GM19240 (cell line): ENCODE data around the gene SGIP1.

ENCODE experiments used
- DNase-seq: peaks from one replicate; pipeline ENCODE4 v3.0.0; 2011; ENCODE audit warnings: low spot score; ENCODE audit not compliant: insufficient read length

The SGIP1 gene

DNA sequence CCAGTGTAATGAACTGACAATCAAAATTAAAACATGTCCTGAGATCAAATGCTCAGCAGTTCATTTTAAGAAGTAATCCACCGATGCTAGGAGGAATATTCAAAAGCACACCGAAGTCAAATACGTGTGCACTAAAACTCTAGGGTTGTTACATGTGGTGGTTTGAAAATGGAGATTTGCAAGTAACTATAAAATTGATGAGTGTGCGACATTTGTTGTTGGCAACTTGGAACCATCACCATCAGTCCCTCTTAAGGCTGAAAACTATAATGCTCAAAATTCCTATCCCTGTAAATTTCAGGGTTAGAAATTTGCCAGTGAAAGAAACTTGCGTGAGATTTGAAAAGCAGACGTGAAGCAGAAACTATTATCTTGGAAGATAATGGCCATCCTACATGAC lies 13.3 kb upstream of the SGIP1 start:
- no peak for DNase-seq

DNA sequence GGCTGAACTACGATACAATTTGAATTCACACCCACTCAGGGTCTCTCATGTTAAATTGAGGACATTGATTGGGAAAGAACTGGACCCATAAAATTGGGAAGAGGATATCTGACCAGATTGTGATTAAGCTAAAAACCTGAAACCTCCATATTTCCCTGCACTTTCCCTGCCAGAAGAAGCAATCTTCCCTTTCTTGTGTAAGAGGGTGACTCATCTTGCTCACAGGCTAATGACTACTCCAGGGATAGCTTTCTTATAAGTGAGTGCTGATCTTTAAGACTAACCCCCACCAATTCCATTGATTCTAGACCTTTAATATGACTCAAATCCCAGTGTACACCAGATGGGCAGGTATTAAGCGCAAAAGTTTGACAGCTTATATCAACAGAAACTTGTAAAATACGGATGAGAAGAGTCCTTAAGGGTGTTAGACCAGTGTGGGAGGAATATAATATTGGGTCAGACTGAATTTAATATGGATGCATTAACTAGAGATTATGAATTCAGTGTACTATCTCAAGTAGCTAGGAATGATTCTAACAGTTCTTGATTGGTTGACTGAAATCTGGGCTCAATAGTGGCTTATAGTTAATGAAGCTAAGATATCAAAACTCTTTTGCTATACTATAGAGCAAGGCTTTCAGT lies 12.1 kb upstream of the SGIP1 start:
- no peak for DNase-seq

DNA sequence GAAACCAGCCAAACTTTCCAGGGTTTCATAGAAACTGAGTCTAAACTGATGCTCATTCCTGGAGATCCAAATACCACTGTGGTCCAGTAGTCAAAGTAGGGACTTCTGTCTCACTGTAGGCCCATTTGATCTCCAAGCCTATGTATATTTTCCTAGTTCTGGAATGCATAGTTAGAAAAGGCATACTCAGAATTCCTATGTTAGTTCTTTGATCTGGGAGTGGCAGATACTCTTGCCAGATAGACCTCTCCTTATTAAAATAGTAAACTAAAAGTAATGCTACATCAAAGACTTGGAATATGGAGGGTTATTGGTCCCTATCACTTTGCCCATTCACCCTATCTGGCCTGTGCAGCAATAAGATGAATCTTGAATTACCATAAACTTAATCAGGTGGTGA lies 10.4 kb upstream of the SGIP1 start:
- DNase-seq: no peak

DNA sequence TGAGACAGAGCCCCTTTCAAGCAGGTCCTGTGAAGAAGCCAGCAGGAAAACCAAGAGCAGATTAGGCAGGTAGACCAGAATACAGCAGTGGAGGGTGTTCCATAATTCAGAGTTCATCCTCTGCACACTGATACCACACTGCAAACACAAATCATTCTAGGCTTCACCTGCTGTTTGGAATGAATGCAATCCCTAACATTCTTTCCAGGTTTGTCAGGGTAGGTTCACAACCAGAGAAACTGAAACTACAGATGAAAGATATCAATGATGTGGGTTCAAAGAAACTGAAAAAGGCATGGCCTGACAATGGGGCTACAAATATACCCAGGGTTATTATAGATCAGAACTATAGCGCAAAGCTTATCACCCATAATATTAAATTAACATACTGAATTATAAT lies 8.9 kb upstream of the SGIP1 start:
- DNase-seq: no peak

DNA sequence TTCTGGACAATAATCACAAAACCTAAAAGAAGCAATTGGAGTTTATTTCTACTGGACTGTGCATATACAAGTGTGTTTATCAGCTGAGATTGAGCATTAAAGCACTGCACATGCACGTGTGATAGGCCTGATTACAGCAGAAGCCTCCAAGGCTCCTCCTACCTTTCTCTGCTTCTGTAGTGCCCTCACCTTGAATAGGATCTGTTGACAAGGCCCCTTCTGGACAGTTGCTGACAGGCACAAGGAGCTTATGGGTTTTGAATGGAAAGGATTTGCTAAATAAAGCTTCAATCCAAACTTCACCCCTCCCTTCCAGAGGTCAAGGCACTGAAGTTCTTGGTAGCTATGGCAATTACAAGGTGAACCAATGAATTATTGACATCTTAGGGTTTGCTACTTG lies 7.9 kb upstream of the SGIP1 start:
- DNase-seq: no peak

DNA sequence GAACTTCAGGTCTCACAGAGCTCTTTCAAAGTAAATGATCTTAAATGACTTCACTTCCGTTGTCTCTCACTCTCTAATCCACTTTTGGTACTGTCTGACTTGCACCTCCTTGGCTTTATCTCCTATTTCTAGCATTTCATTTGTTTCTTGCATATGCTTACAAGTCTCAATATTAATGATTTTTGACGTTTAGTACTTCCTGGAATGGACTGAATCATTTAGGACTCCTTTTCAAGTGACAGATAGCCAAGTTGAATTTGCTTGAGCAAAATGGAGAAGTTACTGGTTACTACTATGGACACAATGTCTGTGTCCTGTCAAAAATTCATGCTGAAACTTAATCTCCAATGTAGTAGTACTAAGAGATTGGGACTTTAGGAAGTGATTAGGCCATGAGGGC lies 7.0 kb upstream of the SGIP1 start:
- no peak for DNase-seq

DNA sequence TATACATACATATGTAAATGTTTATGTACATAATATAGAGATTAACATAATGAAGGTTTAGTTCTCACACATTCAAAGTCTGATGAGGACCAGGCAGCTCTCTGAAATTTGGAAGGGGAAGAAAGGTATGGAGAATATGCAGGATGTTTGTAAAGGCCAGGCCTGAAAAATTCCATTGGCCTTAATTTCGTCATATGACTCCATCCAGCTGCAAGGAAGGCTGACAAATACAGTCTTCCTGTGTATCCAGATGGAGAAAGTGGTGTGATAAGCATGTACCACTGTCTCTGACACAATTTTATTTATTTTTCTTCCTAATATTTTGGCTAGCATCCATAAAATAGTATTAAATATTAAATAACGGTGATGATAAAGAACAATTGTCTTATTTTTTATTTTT lies 6.3 kb upstream of the SGIP1 start:
- no peak for DNase-seq

DNA sequence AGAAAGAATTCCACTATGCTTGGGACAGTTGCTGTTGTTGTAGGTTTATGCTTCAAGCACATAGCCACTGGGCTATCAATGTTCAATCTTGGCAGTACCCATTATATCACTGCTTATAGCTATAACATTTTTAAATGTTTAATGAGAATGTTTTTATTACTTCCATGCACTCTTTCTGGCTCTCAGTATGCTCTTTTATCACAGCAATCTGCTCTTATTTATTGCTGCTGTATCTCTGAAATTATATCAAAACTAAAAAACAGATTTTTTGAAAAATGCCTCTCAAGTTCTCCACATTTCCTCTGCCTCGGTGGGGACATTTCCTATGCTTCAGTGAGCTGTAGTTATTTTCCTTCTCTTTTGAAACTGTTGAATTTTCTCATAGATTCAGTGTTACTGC lies 5.4 kb upstream of the SGIP1 start:
- DNase-seq: no peak

DNA sequence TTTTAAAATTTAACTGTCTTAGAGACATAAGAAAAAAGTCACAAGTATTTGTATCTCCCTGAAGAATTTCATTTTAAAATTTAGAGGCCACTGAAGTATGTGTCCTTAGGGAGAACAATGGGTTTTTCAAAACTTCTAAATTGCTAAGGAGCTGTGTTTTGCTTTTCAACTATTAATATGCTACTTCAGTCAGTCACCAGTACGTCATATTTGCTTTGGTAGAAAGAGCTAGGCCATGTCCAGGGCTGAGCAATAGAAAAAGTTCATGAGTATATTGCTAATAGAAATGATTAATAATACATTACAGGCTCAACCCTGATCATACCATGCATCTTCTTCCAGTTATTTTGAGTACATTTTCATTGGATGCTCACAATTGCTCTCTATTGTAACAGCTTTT lies 1.7 kb upstream of the SGIP1 start:
- DNase-seq: no peak

DNA sequence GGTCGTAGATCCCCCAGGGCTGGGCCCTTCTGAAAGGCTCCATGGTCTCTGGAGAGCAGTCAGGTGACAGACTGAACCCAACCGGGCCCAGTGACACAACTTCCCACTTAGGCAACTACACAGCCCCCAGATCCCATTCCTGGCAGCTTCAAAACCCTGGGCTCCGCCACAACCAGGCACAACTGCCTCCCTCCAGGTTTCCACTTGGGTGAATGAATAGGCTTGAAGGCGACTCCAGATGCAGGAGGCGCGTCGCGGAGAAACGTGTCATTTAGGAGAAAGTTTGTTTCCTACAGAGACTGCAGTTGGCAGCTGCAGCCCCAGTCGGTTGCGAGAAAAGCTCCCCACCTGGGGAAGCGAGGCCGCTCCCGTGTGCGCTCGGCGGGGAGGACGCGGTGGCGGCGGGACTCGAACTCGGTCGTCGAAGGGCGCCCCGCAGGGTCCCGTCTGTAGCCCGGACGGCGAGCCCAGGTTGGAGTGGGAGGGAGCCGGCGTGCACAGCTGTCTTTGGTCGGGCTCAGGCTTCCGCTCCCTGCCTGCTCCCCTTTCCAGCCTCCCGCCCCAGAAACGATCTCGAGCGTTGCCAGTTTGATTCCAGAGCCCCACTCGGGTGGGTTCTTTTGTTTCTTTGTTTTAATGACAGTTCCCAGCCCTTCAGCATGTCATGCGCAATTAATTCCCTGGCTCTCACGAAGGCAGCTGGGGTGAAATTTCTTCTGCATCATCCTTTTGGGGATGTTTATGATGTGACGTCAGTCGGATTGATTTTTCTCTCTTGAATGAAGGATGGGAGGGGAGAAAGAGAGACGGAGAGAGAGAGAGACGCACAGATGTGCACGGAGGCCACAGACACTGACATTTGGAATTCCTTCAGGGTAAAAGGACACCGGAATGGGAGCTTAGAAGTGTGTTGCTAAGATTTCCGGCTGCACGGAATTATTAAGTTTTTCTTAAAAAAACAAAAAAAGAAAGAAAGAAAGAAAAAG lies 862 bp upstream of the SGIP1 start:
- DNase-seq: no peak

DNA sequence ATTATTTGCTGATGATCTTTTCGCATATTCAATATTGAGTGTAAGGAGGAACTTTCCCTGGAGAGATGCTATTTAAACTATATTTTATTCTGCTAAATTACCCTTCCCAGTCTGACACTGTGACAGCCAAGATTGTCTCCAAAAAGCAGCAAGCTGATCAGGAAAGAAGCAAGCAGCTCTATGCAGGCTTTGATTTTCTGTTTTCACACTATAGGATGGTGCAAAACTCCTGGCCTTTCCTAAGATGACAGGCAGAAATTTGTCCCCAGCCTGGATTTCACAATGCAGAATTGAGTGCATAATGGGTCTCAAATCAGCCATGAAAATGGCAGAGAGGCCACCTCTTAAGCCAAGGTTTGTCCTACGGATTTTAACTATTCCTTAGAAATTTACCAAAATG lies 1.1 kb downstream of the SGIP1 start:
- DNase-seq: no peak

DNA sequence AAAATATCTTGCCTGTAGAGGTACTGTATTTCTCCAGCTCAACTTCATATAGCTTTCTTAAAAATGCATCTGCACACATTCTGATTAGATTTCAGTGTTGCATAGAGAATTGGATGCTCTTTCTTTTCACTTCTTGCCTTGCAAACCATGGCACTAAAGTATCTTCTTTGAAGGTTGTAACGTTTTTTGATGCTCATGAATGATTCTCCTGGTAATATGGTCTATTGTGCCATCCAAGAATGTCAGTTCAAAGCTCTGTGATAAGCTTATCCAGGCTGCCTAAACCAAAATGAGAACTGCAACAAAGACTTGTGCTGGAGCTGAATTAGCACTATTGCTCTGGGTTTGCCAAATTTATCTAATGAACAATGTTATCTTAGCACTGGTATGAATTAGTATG lies 1.9 kb downstream of the SGIP1 start:
- DNase-seq: no peak

DNA sequence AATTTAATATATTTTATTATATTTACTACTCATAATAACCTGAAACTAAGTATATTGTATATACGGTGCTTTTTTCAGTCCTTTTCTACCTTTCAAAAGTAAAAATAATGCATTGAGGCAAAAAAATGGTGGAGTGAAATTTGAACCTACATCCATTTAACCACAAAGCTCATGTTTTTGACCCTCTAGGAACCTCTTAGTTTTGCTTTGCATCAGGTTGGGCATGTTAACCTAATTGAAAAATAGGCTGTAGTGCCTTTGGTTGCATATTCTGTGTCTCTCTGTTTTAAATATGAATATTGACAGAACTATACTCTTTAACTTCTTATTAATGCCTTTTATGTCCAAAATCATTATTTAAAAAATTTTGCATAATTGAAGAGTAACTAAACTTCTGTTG lies 3.8 kb downstream of the SGIP1 start:
- DNase-seq: no peak

DNA sequence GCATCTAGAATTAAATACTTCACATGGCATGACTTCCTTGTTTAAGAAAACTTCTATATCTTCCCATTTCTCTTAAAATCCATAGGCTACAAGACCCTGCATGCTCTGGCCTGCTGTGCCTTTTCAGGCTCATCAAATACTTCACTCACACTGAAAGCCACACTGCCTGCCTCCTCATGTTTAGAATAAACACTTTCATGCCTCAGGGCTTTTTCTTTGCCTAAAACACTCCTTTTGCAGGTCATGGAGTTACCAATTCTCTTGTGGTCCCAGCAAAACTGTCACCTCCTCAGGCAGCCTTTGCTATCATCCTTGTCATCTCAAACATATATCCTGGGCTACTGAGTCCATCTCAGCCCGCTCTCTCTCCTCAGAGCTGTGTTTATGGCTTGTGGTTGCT lies 5.5 kb downstream of the SGIP1 start:
- no peak for DNase-seq

DNA sequence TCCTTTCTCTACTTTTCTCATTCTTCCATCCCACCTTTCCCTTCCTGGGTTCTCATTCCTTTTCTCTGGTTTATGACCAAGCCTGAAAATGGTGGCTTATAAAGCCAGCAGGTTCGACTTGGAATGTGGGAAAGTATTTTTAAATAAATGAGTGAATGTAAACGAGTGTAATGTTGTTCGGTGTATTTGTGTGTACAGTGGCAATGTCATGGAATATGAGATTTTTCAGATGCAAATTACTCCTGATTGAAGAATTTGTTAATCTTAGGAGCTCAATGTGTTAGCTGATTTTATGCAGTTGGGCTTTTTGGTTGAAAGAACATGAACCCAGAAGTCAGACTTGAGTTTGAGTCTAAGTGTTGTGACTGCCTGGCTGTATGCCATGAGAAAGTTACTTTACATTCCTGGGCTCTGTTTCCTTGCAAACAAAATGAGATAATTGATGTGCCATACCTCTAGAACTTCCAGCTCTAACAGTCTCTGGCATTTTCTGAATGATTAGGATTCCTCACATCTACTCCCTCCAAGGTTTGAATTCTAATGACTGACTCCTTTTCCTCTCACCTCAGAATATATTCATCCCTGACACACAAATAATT lies 6.6 kb downstream of the SGIP1 start:
- DNase-seq: no peak

DNA sequence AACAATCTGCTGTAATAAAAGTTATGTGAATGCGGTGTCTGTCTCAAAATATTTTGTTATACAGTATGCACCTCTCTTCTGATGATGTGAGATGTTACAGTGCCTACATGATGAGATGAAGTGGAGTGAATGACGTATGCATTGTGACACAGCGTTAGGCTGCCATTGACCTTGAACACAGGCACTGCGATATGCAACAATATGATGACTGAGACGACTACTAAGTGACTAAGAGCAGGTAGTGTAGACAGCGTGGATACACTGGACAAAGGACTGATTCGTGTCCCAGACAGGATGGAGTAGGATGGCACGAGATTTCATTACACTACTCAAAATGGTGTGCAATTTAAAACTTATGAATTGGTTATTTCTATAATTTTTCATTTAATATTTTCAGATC lies 8.4 kb downstream of the SGIP1 start:
- no peak for DNase-seq

DNA sequence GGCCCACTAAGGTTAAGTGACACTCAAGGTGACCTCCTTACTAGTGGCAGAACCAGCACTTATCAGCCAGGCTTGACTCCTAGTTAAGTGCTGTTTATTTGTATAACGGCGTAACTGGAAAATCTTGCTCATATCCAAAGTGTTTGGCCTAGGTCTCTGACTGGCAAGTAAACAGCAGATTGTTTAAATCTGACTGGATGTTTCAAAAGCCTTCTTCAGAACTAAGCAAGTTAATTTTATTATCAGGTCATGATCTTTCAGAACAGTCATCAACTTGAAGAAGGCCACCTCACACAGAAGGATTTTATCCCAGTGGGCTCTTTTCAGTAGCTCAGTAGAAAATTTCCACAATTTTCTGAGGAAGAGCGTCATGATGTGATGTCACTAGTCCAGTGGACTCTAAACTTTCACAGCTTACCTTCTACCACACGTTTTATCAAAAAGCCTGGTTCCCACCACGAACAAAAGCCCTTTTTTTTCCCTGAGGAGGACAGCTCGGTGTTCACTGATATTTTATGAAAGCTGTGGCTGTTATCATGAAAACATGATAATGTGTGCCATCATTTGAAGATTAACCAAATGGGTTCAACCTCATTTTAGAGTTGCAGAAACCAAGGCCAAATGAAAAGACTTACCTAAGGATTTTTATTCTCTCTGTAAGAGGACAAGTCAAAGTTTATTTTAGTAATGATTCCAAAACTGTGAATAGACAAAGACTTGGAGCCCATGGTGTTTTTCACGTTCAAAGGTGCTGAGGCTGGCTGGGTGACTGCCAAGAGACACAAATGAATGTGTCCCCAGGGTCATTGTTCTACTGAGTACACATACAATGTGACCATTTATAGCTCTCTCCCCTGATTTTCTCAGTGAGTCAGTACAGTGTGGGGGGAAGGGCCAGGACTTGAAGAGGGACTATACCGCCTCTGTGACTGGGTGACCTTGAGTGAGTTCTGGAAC lies 9.1 kb downstream of the SGIP1 start:
- DNase-seq: no peak

DNA sequence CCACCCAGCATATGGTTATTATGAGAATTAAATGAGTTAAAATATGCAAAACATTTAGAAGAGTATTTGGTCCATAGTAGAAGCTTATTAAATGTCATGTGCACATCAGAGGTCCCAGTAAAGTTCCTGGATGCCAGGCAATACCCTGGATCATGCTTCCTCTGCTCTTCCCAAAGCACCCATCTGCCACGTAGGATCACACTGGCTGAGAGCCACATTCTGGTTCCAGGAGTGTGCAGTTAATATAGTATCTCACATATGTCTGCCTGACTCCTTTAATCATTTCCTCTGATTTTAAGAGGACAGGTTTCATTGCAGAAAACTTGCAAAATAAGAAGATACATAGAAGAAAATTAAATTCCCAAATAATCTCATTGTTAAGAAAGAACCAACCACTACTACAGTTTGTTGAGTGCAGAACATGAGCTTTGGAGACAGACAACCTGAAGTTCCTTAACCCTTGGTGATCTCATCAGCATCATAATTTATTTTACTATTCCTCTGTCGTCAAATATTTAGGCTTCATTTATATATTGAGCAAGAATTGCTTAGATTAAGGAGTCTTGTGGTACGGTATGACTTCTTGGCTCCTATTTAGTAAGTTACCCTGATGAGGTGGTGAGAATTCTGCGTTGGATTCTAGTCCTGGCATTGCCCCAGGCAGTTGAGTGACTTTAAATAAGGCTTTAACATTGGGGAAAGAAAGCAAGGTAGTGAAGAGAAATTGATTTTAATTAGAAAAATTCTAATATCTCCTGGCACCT lies 12.3 kb downstream of the SGIP1 start:
- no peak for DNase-seq

DNA sequence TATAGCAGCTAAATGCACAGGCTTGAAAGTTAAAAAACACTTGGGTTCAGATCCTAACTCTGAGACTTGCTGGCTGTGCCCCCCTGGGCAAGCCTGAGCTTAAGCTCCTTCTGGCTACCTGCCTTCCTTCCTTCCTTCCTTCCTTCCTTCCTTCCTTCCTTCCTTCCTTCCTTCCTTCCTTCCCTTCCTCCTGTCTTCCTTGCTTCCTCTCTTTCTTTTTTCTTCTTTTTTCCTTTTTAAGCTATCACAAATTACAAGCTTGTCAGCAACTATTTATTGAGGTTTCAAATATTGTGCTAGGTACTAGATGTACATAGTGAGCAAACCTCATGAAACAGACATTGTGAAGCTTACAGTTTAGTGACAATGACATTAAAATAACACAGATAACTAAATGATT lies 15.1 kb downstream of the SGIP1 start:
- no peak for DNase-seq

DNA sequence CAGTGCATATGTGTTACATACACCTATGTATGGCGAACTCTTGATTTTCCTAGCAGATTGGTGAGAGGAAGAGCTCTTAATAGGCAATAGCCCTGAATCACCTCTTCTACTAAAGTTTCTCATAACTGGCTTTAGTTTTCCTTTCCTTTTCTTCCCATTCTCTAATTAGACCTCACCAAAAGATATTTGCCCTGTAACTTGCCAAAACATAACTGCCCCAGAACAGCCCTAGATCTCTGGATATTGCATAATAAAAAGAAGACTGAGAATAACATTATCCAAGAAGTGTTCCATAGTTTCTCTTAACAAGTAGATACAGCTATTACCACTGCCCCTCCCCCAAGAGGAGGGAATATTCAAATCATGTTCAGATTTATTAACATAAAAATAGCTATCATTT lies 16.3 kb downstream of the SGIP1 start:
- DNase-seq: no peak

DNA sequence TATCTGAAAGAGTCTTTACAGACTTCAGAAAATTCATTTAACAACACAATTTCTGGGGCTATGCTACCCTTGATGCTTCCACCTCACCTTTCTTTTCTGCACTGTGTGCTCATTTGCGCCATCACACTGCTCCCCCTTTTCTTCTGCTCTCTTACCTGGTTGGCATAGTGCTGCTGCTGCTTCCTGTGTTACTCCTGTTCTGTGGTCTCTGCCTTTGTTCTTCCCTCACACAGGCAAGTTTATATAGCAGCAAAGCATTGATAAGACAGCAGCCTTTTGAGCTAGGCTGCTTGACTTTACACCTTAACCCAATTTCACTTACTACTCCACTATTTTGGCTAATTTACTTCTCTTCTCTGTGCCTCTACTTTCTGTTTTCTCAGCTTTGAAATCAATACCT lies 18.3 kb downstream of the SGIP1 start:
- DNase-seq: no peak
